Ovary (tissue), 9 donors: ENCODE data around the gene CNNM3. TPM values are rescaled to one million over a fixed set of nuclear protein-coding genes. Genes with fewer than 3 reads are reported as not detected.
"Not testable (repeated sequence)": the region's sequence is repeated elsewhere in the genome, so short reads cannot be mapped to it uniquely, and the experiment has no call there.

Source experiments
- DNase-seq, 5 donors: peaks; one replicate each; pipeline ENCODE4 v3.0.0-alpha.2; 2019 to 2020
- H3K27ac ChIP-seq, 2 donors: fragments of 200-600 bp; one replicate each; pipeline versions ENCODE4 v1.5.1 to v1.8.0; 2019 to 2022
- H3K27me3 ChIP-seq: fragments of 200-600 bp; one replicate; pipeline ENCODE4 v1.8.0; 2022
- H3K36me3 ChIP-seq: fragments of 200-600 bp; sonication (generic); one replicate; pipeline ENCODE4 v1.5.1; 2019
- H3K4me1 ChIP-seq: one replicate; pipeline ENCODE4 v1.8.1; 2013; ENCODE audit warnings: mild to moderate bottlenecking, moderate library complexity; ENCODE audit not compliant: insufficient read depth
- H3K4me3 ChIP-seq: fragments of 200-600 bp; sonication (generic); one replicate; pipeline ENCODE4 v1.5.1; 2017
- H3K9me3 ChIP-seq, 2 donors: fragments of 200-600 bp in 1 of 2; sonication (generic) in 1 of 2; one replicate each; pipeline versions ENCODE4 v1.5.1 to v1.8.1; 2013 to 2019; ENCODE audit warnings: mild to moderate bottlenecking in 1 of 2, moderate library complexity in 1 of 2
- CTCF ChIP-seq, 3 donors: fragments of 450-650 bp in 2 of 3; fragments of 200-600 bp in 1 of 3; IDR thresholded peaks; one replicate each; pipeline versions ENCODE4 v1.5.1 to v1.8.0; 2016 to 2022; ENCODE audit warnings: antibody characterized with exemption in 3 of 3, mild to moderate bottlenecking in 1 of 3
- EP300 ChIP-seq: sonication (generic); formaldehyde crosslinking; IDR thresholded peaks from one replicate; pipeline ENCODE4 v1.6.1; 2017; ENCODE audit warnings: antibody characterized with exemption
- POLR2A ChIP-seq: fragments of 450-650 bp; IDR thresholded peaks from one replicate; pipeline ENCODE4 v1.6.1; 2017; ENCODE audit warnings: antibody characterized with exemption, mild to moderate bottlenecking, moderate library complexity
- WGBS, 3 donors: extraction: QIAGEN DNeasy Blood & Tissue Kit in 1 of 3; methylation state at CpG; one replicate each; pipeline versions ENCODE4 v1.1.5 to v1.1.7; 2013 to 2017; 5-methylcytosine and 5-hydroxymethylcytosine counted together
- intact Hi-C, 4 donors: fragments of 100-400 bp; cut with DNase I; formaldehyde crosslinking; loops; one replicate each; pipeline versions ENCODE4 v1.11.0 to v1.15.1; 2022 to 2023
- polyA plus RNA-seq, 2 donors: library from polyadenylated mRNA; stranded (reverse); fragments of 200-250 nt in 1 of 2; fragments of 350-450 nt in 1 of 2; fragmentation: Illumina TruSeq in 1 of 2; extraction: RNeasy Lipid Tissue Mini Kit (QIAGEN cat#74804) in 1 of 2; gene quantifications; one replicate each; pipeline ENCODE4 v1.2.3, GENCODE V29; 2013 to 2014
- total RNA-seq, 7 donors: library from RNA; depleted of rRNA in 2 of 7; stranded (reverse); fragments of >200 nt in 2 of 7; fragmentation: NEBNext Ultra II Directional in 3 of 7; extraction: Animal tissue kit (Norgen Biotek cat#: 25700) in 3 of 7; gene quantifications; one replicate each; pipeline versions ENCODE4 v1.1.0 to v1.2.4, GENCODE V29; 2016 to 2023
- donor health status: DM: no; HTN: no; CAD: no; lungs with moderate emphysema.
- donor health status: DM: no; HTN: no; CAD: no.
- donor health status: Bipolar disorder and iron deficiency.
- donor health status: DM: yes; HTN: yes; CAD: no.
- donor health status: DM: no; HTN: no; CAD: no.
- donor health status: DM: yes; HTN: yes; CAD: no.

Gene CNNM3
- total and polyA plus RNA-seq, 9 donors = 13.0 to 23.1 (median 16.6) TPM

GRCh38 chr2:96789245-96789617 lies 26.8 kb upstream of the CNNM3 start:
- no peak overlapping the region for H3K4me3 ChIP-seq
- WGBS, 3 donors = 85 to 86% (median 86%) methylated on average over 6 of the region's 6 CpGs
- intact Hi-C loops = no loop called here
- H3K27me3 ChIP-seq = no peaks in the 10 kb centered on the region
- peaks cover 3% of the 10 kb centered on the region for H3K4me1 ChIP-seq
- no peak overlapping the region for H3K27ac ChIP-seq
- no peak for DNase-seq
- H3K9me3 ChIP-seq = no peaks in the 10 kb centered on the region
- TF ChIP-seq POLR2A = no peak
- H3K36me3 ChIP-seq = no peaks in the 10 kb centered on the region

GRCh38 chr2:96792772-96793749 lies 23.0 kb upstream of the CNNM3 start:
- no peaks in the 10 kb centered on the region for H3K4me1 ChIP-seq
- no peaks in the 10 kb centered on the region for H3K36me3 ChIP-seq
- intact Hi-C loops = no loop called here
- no peaks in the 10 kb centered on the region for H3K27me3 ChIP-seq
- DNase-seq = no peak
- H3K9me3 ChIP-seq = no peaks in the 10 kb centered on the region
- no peak overlapping the region for H3K4me3 ChIP-seq
- 87 to 89% (median 87%) methylated on average over 16 to 17 of the region's 17 CpGs for WGBS, 3 donors
- H3K27ac ChIP-seq = no peak overlapping the region
- TF ChIP-seq EP300 (no peak), CTCF (IDR thresholded peaks at IDR 0.05) (no peak), POLR2A (no peak)

- no peak for DNase-seq
- WGBS, 3 donors = 94 to 96% (median 96%) methylated on average over 6 of the region's 6 CpGs
- no peaks in the 10 kb centered on the region for H3K27me3 ChIP-seq
- intact Hi-C loops = no loop called here
- H3K4me1 ChIP-seq = no peaks in the 10 kb centered on the region
- H3K9me3 ChIP-seq = no peaks in the 10 kb centered on the region
- no peak overlapping the region for H3K27ac ChIP-seq
- H3K36me3 ChIP-seq = no peaks in the 10 kb centered on the region
- TF ChIP-seq POLR2A (no peak), EP300 (no peak), CTCF (IDR thresholded peaks at IDR 0.05) (no peak)
- no peak overlapping the region for H3K4me3 ChIP-seq
Measured at GRCh38 chr2:96795076-96795475, 21.0 kb upstream of the CNNM3 start.

- H3K4me3 ChIP-seq, H3K27ac ChIP-seq, intact Hi-C loops, H3K27me3 ChIP-seq, H3K4me1 ChIP-seq, DNase-seq, H3K9me3 ChIP-seq, H3K36me3 ChIP-seq: not testable (repeated sequence)
- WGBS, 3 donors = 85 to 90% (median 90%) methylated on average over 6 of the region's 6 CpGs
Measured at GRCh38 chr2:96796497-96796896, 19.6 kb upstream of the CNNM3 start.

- DNase-seq = no peak
- TF ChIP-seq CTCF (IDR thresholded peaks at IDR 0.05) = no peak
- TF ChIP-seq EP300 = no peak
- no peak for TF ChIP-seq POLR2A
- intact Hi-C loops = no loop called here
- Histone ChIP-seq H3K4me1 (no peaks in the 10 kb centered on the region), H3K27ac (no peak overlapping the region), H3K9me3 (no peaks in the 10 kb centered on the region), H3K27me3 (no peaks in the 10 kb centered on the region), H3K36me3 (no peaks in the 10 kb centered on the region), H3K4me3 (no peak overlapping the region)
- 94 to 96% (median 95%) methylated on average over 23 of the region's 23 CpGs for WGBS, 3 donors
Measured at GRCh38 chr2:96797066-96797625, 18.9 kb upstream of the CNNM3 start.
